HG02840 (cell line): ENCODE data around the gene AGRN.
"Not testable (repeated sequence)": the region's sequence is repeated elsewhere in the genome, so short reads cannot be mapped to it uniquely, and the experiment has no call there.

ENCODE experiments used
- ATAC-seq: cut with Tn5 transposase; IDR thresholded peaks from one replicate; pipeline ENCODE4 v1.9.1; 2021; ENCODE audit warnings: mild to moderate bottlenecking, moderate library complexity, moderate number of reproducible peaks; ENCODE audit not compliant: unreplicated experiment, low FRiP score

Gene AGRN

GRCh38 chr1:1020000-1020404 lies at the start of gene AGRN:
Gene AGRN, plus strand, starts transcription at chr1:1020120. Its CDS starts 53 bp downstream, at chr1:1020173.
- ATAC-seq, result peak; percentile 24

- no peak for ATAC-seq
Observed at GRCh38 chr1:970242-970972, 49.5 kb upstream of the AGRN start.

GRCh38 chr1:970973-971730 lies 48.8 kb upstream of the AGRN start:
- ATAC-seq, result no peak

- ATAC-seq, result no peak
Observed at GRCh38 chr1:971751-972506, 48.0 kb upstream of the AGRN start.

GRCh38 chr1:972726-973458 lies 47.0 kb upstream of the AGRN start:
- no peak for ATAC-seq

- no peak for ATAC-seq
Observed at GRCh38 chr1:973459-974292, 46.2 kb upstream of the AGRN start.

- ATAC-seq, result no peak
Observed at GRCh38 chr1:974293-974640, 45.7 kb upstream of the AGRN start.

GRCh38 chr1:974687-975328 lies 45.1 kb upstream of the AGRN start:
- no peak for ATAC-seq

GRCh38 chr1:975365-975764 lies 44.6 kb upstream of the AGRN start:
- no peak for ATAC-seq

- ATAC-seq, result no peak
Observed at GRCh38 chr1:975896-976683, 43.8 kb upstream of the AGRN start.

- not testable (repeated sequence) for ATAC-seq
Observed at GRCh38 chr1:976791-977190, 43.1 kb upstream of the AGRN start.

- ATAC-seq, result no peak
Observed at GRCh38 chr1:978069-978834, 41.7 kb upstream of the AGRN start.

GRCh38 chr1:978835-979743 lies 40.8 kb upstream of the AGRN start:
- ATAC-seq, result no peak

- no peak for ATAC-seq
Observed at GRCh38 chr1:979744-980072, 40.2 kb upstream of the AGRN start.

- no peak for ATAC-seq
Observed at GRCh38 chr1:980137-980571, 39.8 kb upstream of the AGRN start.

GRCh38 chr1:980602-981395 lies 39.1 kb upstream of the AGRN start:
- no peak for ATAC-seq
